Body of pancreas (tissue), 4 donors: ENCODE data around the gene MARK4. TPM values are rescaled to one million over a fixed set of nuclear protein-coding genes. Genes with fewer than 3 reads are reported as not detected.

Source experiments
- ATAC-seq: fragments of 150-250 bp; one replicate; pipeline ENCODE4 v1.9.1; 2016
- DNase-seq, 4 donors: peaks; one replicate each; pipeline ENCODE4 v3.0.0-alpha.2; 2019
- H3K27ac ChIP-seq, 4 donors: fragments of 200-600 bp; sonication (generic); 1 replicate in 3 of 4; 2 replicates in 1 of 4; pipeline versions ENCODE4 v1.5.1 to v1.6.1; 2016 to 2019; ENCODE audit warnings: mild to moderate bottlenecking in 1 of 4, mixed read lengths in 1 of 4, moderate library complexity in 1 of 4
- H3K27me3 ChIP-seq, 2 donors: fragments of 200-600 bp; sonication (generic); one replicate each; pipeline ENCODE4 v1.6.0; 2016; ENCODE audit warnings: mild to moderate bottlenecking in 1 of 2
- H3K36me3 ChIP-seq, 2 donors: fragments of 200-600 bp; sonication (generic); replicated peaks in 1 of 2; 2 replicates each; pipeline ENCODE4 v1.5.1; 2016; ENCODE audit warnings: low read depth in 2 of 2; ENCODE audit not compliant: insufficient read depth in 1 of 2
- H3K4me1 ChIP-seq: fragments of 200-600 bp; sonication (generic); one replicate; pipeline ENCODE4 v1.6.0; 2016
- H3K4me3 ChIP-seq, 2 donors: fragments of 200-600 bp; sonication (generic); 1 replicate in 1 of 2; 2 replicates in 1 of 2; pipeline ENCODE4 v1.5.1; 2016 to 2019
- H3K9me3 ChIP-seq, 3 donors: fragments of 200-600 bp; sonication (generic); 1 replicate in 2 of 3; 2 replicates in 1 of 3; pipeline ENCODE4 v1.5.1; 2016
- POLR2A ChIP-seq, 3 donors: fragments of 450-650 bp; IDR thresholded peaks; one replicate each; pipeline ENCODE4 v1.6.1; 2016; ENCODE audit warnings: antibody characterized with exemption in 3 of 3, mild to moderate bottlenecking in 2 of 3
- WGBS, 2 donors: methylation state at CpG; one replicate each; pipeline ENCODE4 v1.1.5; 2017; 5-methylcytosine and 5-hydroxymethylcytosine counted together
- intact Hi-C: fragments of 100-400 bp; cut with DNase I; formaldehyde crosslinking; loops from one replicate; pipeline ENCODE4 v1.15.1; 2023
- total RNA-seq, 2 donors: library from RNA; depleted of rRNA; stranded (reverse); fragments of >200 nt; gene quantifications; one replicate each; pipeline ENCODE4 v1.1.0, GENCODE V29; 2016
- TF ChIP-seq, protein P1 (sequence below), 7 experiments: fragments of 450-650 bp in 4 of 7; fragments of 200-600 bp in 3 of 7; sonication (generic) in 3 of 7; IDR thresholded peaks; one replicate each; pipeline ENCODE4 v1.5.1; 2016 to 2019; ENCODE audit warnings: antibody characterized with exemption in 7 of 7

MARK4 gene
- total RNA-seq, 2 donors from 2014 or later: 9.2 to 12.5 TPM

DNA sequence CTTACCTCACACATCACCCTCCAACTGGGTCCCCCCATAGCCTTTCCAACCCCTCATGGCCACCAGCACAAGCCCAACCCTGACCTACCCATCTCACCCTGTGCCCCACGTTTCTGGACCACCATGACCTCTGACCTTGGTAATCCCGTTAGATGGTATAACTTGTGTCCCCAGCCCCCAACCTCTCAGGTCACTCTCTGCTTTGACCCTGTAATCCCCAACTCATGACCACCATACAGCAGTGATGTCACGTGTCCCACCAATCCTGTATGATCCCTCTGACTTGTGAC, 98.0 kb downstream of the MARK4 start:
- no peak overlapping the region for H3K27ac ChIP-seq
- H3K36me3 ChIP-seq: no peaks in the 10 kb centered on the region
- ATAC-seq (no peak), DNase-seq (no peak)
- H3K9me3 ChIP-seq: no peaks in the 10 kb centered on the region
- WGBS, 2 donors: 53 to 57% methylated on average over 3 of the region's 3 CpGs
- no peaks in the 10 kb centered on the region for H3K27me3 ChIP-seq
- no peaks in the 10 kb centered on the region for H3K4me1 ChIP-seq
- intact Hi-C loops: no loop called here
- H3K4me3 ChIP-seq: no peak overlapping the region
- TF ChIP-seq, protein P1, sequence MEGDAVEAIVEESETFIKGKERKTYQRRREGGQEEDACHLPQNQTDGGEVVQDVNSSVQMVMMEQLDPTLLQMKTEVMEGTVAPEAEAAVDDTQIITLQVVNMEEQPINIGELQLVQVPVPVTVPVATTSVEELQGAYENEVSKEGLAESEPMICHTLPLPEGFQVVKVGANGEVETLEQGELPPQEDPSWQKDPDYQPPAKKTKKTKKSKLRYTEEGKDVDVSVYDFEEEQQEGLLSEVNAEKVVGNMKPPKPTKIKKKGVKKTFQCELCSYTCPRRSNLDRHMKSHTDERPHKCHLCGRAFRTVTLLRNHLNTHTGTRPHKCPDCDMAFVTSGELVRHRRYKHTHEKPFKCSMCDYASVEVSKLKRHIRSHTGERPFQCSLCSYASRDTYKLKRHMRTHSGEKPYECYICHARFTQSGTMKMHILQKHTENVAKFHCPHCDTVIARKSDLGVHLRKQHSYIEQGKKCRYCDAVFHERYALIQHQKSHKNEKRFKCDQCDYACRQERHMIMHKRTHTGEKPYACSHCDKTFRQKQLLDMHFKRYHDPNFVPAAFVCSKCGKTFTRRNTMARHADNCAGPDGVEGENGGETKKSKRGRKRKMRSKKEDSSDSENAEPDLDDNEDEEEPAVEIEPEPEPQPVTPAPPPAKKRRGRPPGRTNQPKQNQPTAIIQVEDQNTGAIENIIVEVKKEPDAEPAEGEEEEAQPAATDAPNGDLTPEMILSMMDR (IDR thresholded peaks at IDR 0.05): no peak
- TF ChIP-seq POLR2A (IDR thresholded peaks at IDR 0.05): no peak

DNA sequence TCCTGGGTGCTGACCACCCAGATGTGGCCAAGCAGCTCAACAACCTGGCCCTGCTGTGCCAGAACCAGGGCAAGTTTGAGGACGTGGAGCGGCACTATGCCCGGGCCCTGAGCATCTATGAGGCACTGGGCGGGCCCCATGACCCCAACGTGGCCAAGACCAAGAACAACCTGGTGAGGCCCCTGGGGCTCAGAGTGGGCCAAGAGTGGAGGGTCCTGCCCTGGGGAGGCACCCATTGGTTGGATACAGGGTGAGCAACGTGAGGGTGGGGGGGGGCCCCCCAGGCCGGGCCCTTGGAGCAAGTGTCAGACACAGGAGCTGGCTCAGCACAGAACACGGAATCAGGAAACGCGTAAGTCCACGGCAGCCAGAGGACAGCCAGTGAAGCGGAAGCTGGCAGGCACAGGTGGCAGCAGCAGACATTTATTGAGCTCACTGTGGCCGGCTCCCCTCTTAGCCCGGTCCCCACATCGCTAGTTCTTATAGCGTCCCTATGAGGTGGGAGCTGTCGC, 98.4 kb downstream of the MARK4 start:
- TF ChIP-seq, protein P1 (IDR thresholded peaks at IDR 0.05): no peak
- no peak for TF ChIP-seq POLR2A (IDR thresholded peaks at IDR 0.05)
- Histone ChIP-seq H3K27ac (no peak overlapping the region), H3K27me3 (no peaks in the 10 kb centered on the region), H3K9me3 (no peaks in the 10 kb centered on the region), H3K4me3 (no peak overlapping the region), H3K4me1 (no peaks in the 10 kb centered on the region), H3K36me3 (no peaks in the 10 kb centered on the region)
- no peak for ATAC-seq
- 87 to 95% methylated on average over 10 to 17 of the region's 17 CpGs for WGBS, 2 donors
- intact Hi-C loops: no loop called here
- no peak for DNase-seq

DNA sequence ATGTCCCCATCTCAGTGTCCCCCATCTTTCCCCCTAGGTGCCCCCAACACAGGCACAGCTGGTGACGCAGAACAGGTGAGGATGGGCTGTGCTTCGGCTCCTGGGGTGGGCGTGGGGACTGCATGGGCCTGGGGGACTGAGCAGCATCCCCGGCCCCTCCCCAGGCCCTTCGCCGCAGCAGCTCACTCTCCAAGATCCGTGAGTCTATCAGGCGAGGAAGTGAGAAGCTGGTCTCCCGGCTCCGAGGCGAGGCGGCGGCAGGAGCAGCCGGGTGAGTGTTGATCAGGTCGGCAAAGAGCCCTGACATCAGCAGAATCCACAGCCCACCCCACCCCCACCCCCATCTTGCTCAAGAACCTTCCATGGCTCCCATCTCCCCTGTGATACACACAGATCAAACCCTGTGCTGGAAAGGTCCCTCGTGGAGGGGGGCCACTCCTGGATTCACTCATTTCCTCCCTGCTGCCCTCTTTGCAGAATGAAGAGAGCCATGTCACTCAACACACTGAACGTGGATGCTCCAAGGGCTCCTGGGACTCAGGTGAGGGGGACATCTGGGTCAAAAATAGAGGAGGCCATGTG, 99.5 kb downstream of the MARK4 start:
- H3K9me3 ChIP-seq: no peaks in the 10 kb centered on the region
- H3K27me3 ChIP-seq: no peaks in the 10 kb centered on the region
- WGBS, 2 donors: 77 to 94% methylated on average over 2 to 17 of the region's 17 CpGs
- ATAC-seq: no peak
- no peak for DNase-seq
- no peak overlapping the region for H3K4me3 ChIP-seq
- peaks cover 0 to 2% of the 10 kb centered on the region in 2 donors for H3K36me3 ChIP-seq
- intact Hi-C loops: no loop called here
- TF ChIP-seq, protein P1 (IDR thresholded peaks at IDR 0.05): no peak
- no peak for TF ChIP-seq POLR2A (IDR thresholded peaks at IDR 0.05)
- no peak overlapping the region for H3K27ac ChIP-seq
- no peaks in the 10 kb centered on the region for H3K4me1 ChIP-seq

DNA sequence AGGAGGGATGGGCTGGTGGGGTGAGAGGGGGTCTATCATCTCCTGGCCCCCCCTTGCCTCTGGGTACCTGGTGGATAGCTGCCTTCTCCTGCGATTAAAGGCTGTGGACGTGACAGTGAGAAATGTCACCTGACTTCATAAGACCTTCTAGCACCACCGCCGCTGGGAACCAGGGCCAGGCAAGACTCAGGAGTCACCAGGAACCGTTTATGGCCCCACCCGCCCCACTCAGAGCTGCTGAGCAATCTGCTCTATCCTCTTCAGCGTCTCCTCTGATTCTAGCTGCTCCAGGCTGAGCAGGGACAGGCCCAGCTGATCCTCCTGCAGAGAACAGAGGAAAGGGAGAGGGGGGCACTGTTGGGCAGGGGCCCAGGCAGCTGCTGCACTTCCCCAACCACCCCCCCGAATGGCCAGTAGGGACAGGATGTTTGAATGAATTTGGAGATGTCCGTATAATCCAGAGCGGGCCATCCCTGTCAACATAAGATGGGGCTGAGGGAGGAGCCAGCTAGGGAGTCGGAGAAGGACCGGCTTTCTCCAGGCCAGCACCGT, 100.4 kb downstream of the MARK4 start:
- Histone ChIP-seq H3K27ac (no peak overlapping the region), H3K36me3 (peaks cover 0 to 2% of the 10 kb centered on the region in 2 donors), H3K4me1 (no peaks in the 10 kb centered on the region), H3K4me3 (no peak overlapping the region), H3K27me3 (no peaks in the 10 kb centered on the region), H3K9me3 (no peaks in the 10 kb centered on the region)
- DNase-seq (no peak), ATAC-seq (no peak)
- WGBS, 2 donors: 44 to 74% methylated on average over 3 to 13 of the region's 13 CpGs
- no peak for TF ChIP-seq POLR2A (IDR thresholded peaks at IDR 0.05)
- intact Hi-C loops: no loop called here

DNA sequence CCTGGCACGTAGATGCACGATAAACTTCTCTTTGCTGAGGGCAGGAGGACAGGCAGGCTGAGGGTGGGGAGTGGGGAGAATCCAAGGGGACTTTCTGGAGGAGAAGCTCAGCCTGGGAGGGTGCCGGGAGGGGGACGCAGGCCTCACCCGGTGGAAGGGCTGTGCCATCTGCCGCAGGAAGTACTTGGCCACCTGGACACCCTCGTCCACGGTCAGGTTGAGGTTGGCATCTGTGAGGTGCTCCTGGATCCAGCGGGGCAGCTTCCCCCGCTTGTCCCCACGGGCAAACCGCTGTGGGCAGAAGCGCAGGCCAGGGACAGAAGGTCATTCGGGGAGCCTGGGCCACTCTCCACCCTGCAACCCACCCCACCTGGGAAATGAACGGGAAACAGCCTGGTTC, 101.0 kb downstream of the MARK4 start:
- intact Hi-C loops: no loop called here
- H3K9me3 ChIP-seq: no peaks in the 10 kb centered on the region
- no peak for DNase-seq
- TF ChIP-seq POLR2A (IDR thresholded peaks at IDR 0.05): no peak
- TF ChIP-seq, protein P1 (IDR thresholded peaks at IDR 0.05): no peak
- WGBS, 2 donors: 87 to 88% methylated on average over 5 to 15 of the region's 15 CpGs
- peaks cover 0 to 2% of the 10 kb centered on the region in 2 donors for H3K36me3 ChIP-seq
- H3K4me1 ChIP-seq: no peaks in the 10 kb centered on the region
- no peak overlapping the region for H3K27ac ChIP-seq
- H3K4me3 ChIP-seq: no peak overlapping the region
- ATAC-seq: no peak
- no peaks in the 10 kb centered on the region for H3K27me3 ChIP-seq
